ENCODE data around the gene VDAC1.
"Not testable (repeated sequence)": the region's sequence is repeated elsewhere in the genome, so short reads cannot be mapped to it uniquely, and the experiment has no call there.

VDAC1 gene

DNA sequence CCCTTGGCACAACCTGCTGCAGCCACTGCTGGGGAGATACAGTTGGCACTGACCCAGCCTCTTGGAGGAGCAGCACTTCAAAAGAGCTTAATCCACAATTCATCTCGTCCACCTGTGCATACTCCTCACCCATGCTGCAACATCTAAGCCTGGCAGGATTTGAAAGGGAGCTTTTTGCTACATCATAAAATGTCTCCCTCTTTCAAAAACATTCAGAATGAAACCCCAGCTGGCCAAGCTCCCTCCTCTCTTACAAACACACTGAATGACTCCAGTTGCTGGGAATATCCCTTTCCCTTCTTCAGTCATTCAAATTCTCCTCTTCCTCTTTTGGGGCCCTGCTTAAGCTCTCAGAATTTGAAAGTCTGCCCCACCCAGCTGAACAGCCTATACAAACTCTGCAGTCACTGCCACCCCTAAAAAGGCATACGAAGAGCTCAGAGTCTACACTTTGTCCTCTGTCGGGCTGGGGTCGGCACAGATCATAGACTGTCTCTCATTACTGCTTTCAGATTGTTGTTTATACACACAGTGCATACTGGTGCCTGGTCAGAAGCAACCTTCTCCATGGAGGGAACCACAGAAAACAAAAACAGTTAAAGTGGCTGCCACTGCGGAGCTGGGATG is 27.5 kb downstream of the VDAC1 start:
- Histone ChIP-seq H3K4ac (ENCODE audit: low read depth in 1 of 2, low read length in 2 of 2) (no peak overlapping the region), H3K14ac (ENCODE audit: low read length in 2 of 2) (no peak overlapping the region), H4K8ac (ENCODE audit: low read length) (no peak overlapping the region), H3K27me3 (ENCODE audit: control insufficient read depth in 1 of 2, insufficient read depth in 1 of 2, low read length in 2 of 2) (no peaks in the 10 kb centered on the region), H3K9ac (ENCODE audit: low read length) (peak overlapping the region; percentile 87), H2BK12ac (ENCODE audit: low read length in 2 of 2) (no peak overlapping the region), H3K18ac (ENCODE audit: low read depth in 1 of 2, low read length in 2 of 2) (no peak overlapping the region), H3K36me3 (ENCODE audit: control insufficient read depth in 1 of 2, insufficient read depth in 2 of 2, low read depth in 1 of 2, low read length in 2 of 2) (peaks cover 25 to 82% of the 10 kb centered on the region in 2 experiments), H3K9me3 (ENCODE audit: control insufficient read depth, low read length) (no peaks in the 10 kb centered on the region), H2AFZ (ENCODE audit: low read depth, low read length) (no peak overlapping the region), H3K27ac (ENCODE audit: low read length, poor library complexity, severe bottlenecking) (peak overlapping the region; percentile 69), H3K4me2 (ENCODE audit: low read length, poor library complexity, severe bottlenecking) (no peak overlapping the region), H2BK15ac (ENCODE audit: low read depth, poor library complexity, severe bottlenecking) (no peak overlapping the region), H2BK5ac (ENCODE audit: low read depth, low read length, poor library complexity, severe bottlenecking) (peak overlapping the region; percentile 15), H2AK5ac (ENCODE audit: low read length, severe bottlenecking) (peak overlapping the region; percentile 40), H3K23ac (ENCODE audit: low read length in 2 of 2) (no peak overlapping the region), H3K4me1 (ENCODE audit: control insufficient read depth, insufficient read depth, low read depth, low read length) (peaks cover 10% of the 10 kb centered on the region), H2BK120ac (ENCODE audit: low read depth, low read length) (no peak overlapping the region), H3K79me1 (replicated peaks; ENCODE audit: low read length, poor library complexity, severe bottlenecking) (peaks cover 10% of the 10 kb centered on the region), H4K91ac (ENCODE audit: low read length) (no peak overlapping the region), H3K4me3 (ENCODE audit: insufficient read depth in 1 of 2, low read depth in 1 of 2, low read length in 2 of 2) (no peak overlapping the region)
- WGBS: 92% methylated on average over 4 of the region's 5 CpGs
- DNase-seq: peak; percentile 46

DNA sequence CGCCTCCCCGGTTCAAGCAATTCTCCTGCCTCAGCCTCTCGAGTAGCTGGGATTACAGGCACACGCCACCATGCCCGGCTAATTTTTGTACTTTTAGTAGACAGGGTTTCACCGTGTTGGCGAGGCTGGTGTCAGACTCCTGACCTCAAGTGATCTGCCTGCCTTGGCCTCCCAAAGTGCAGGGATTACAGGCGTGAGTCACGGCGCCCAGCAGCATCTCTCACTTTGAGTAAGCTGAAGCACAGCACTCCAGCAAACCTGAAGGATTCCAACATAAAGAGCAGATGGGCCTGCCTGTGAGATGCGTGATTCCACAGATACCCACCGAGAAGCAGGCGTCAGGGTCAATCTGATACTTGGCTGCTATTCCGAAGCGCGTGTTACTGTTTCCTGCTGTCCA is 29.2 kb downstream of the VDAC1 start:
- not testable (repeated sequence) for H3K9me3 ChIP-seq (ENCODE audit: control insufficient read depth, low read length); H2AK5ac ChIP-seq (ENCODE audit: low read length, severe bottlenecking); H3K27ac ChIP-seq (ENCODE audit: low read length, poor library complexity, severe bottlenecking); H3K27me3 ChIP-seq (ENCODE audit: control insufficient read depth in 1 of 2, insufficient read depth in 1 of 2, low read length in 2 of 2); H2BK120ac ChIP-seq (ENCODE audit: low read depth, low read length); H3K23ac ChIP-seq (ENCODE audit: low read length in 2 of 2); DNase-seq; H3K4me2 ChIP-seq (ENCODE audit: low read length, poor library complexity, severe bottlenecking); H2BK12ac ChIP-seq (ENCODE audit: low read length in 2 of 2); H3K18ac ChIP-seq (ENCODE audit: low read depth in 1 of 2, low read length in 2 of 2); H3K4me3 ChIP-seq (ENCODE audit: insufficient read depth in 1 of 2, low read depth in 1 of 2, low read length in 2 of 2); H4K91ac ChIP-seq (ENCODE audit: low read length); H3K14ac ChIP-seq (ENCODE audit: low read length in 2 of 2); H2BK5ac ChIP-seq (ENCODE audit: low read depth, low read length, poor library complexity, severe bottlenecking); H3K4ac ChIP-seq (ENCODE audit: low read depth in 1 of 2, low read length in 2 of 2); H2AFZ ChIP-seq (ENCODE audit: low read depth, low read length); H3K9ac ChIP-seq (ENCODE audit: low read length); H2BK15ac ChIP-seq (ENCODE audit: low read depth, poor library complexity, severe bottlenecking)
- peaks cover 27 to 80% of the 10 kb centered on the region in 2 experiments for H3K36me3 ChIP-seq (ENCODE audit: control insufficient read depth in 1 of 2, insufficient read depth in 2 of 2, low read depth in 1 of 2, low read length in 2 of 2)
- H3K4me1 ChIP-seq (ENCODE audit: control insufficient read depth, insufficient read depth, low read depth, low read length): peaks cover 10% of the 10 kb centered on the region
- H4K8ac ChIP-seq (ENCODE audit: low read length): peak overlapping the region; percentile 59
- peaks cover 10% of the 10 kb centered on the region for H3K79me1 ChIP-seq (replicated peaks; ENCODE audit: low read length, poor library complexity, severe bottlenecking)
- WGBS: 98% methylated on average over 16 of the region's 16 CpGs

DNA sequence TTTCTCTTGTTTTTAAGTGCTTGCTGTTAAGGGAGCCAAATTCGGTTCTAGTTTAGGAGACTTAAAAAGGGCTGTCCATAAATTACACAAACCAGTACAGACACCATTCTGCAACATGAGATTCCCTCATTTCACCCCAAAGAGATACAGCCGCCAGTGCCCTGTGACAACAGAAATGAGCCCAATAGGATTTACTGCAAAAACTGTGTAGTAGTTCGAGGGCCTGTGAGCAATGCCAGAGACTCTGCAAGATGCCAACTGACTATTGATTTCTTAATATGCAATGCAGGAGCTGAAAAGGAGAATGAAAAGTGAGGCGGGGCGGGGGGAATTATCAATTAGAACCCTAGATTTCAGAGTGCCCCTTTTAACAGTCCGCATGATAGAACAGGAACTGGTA is 30.6 kb downstream of the VDAC1 start:
- H4K8ac ChIP-seq (ENCODE audit: low read length): no peak overlapping the region
- no peak overlapping the region for H2BK120ac ChIP-seq (ENCODE audit: low read depth, low read length)
- H2AFZ ChIP-seq (ENCODE audit: low read depth, low read length): no peak overlapping the region
- H3K4me1 ChIP-seq (ENCODE audit: control insufficient read depth, insufficient read depth, low read depth, low read length): peaks cover 13% of the 10 kb centered on the region
- no peak overlapping the region for H3K4me2 ChIP-seq (ENCODE audit: low read length, poor library complexity, severe bottlenecking)
- no peak overlapping the region for H3K4me3 ChIP-seq (ENCODE audit: insufficient read depth in 1 of 2, low read depth in 1 of 2, low read length in 2 of 2)
- no peak overlapping the region for H3K18ac ChIP-seq (ENCODE audit: low read depth in 1 of 2, low read length in 2 of 2)
- H3K27me3 ChIP-seq (ENCODE audit: control insufficient read depth in 1 of 2, insufficient read depth in 1 of 2, low read length in 2 of 2): no peaks in the 10 kb centered on the region
- no peak overlapping the region for H3K23ac ChIP-seq (ENCODE audit: low read length in 2 of 2)
- H2BK15ac ChIP-seq (ENCODE audit: low read depth, poor library complexity, severe bottlenecking): no peak overlapping the region
- DNase-seq: no peak
- no peak overlapping the region for H3K9ac ChIP-seq (ENCODE audit: low read length)
- no peak overlapping the region for H2BK12ac ChIP-seq (ENCODE audit: low read length in 2 of 2)
- H3K36me3 ChIP-seq (ENCODE audit: control insufficient read depth in 1 of 2, insufficient read depth in 2 of 2, low read depth in 1 of 2, low read length in 2 of 2): peaks cover 27 to 68% of the 10 kb centered on the region in 2 experiments
- H2AK5ac ChIP-seq (ENCODE audit: low read length, severe bottlenecking): no peak overlapping the region
- no peak overlapping the region for H3K4ac ChIP-seq (ENCODE audit: low read depth in 1 of 2, low read length in 2 of 2)
- H3K27ac ChIP-seq (ENCODE audit: low read length, poor library complexity, severe bottlenecking): no peak overlapping the region
- H4K91ac ChIP-seq (ENCODE audit: low read length): no peak overlapping the region
- no peaks in the 10 kb centered on the region for H3K9me3 ChIP-seq (ENCODE audit: control insufficient read depth, low read length)
- no peak overlapping the region for H3K14ac ChIP-seq (ENCODE audit: low read length in 2 of 2)
- no peak overlapping the region for H2BK5ac ChIP-seq (ENCODE audit: low read depth, low read length, poor library complexity, severe bottlenecking)
- 97% methylated on average over 6 of the region's 6 CpGs for WGBS
- peaks cover 10% of the 10 kb centered on the region for H3K79me1 ChIP-seq (replicated peaks; ENCODE audit: low read length, poor library complexity, severe bottlenecking)

DNA sequence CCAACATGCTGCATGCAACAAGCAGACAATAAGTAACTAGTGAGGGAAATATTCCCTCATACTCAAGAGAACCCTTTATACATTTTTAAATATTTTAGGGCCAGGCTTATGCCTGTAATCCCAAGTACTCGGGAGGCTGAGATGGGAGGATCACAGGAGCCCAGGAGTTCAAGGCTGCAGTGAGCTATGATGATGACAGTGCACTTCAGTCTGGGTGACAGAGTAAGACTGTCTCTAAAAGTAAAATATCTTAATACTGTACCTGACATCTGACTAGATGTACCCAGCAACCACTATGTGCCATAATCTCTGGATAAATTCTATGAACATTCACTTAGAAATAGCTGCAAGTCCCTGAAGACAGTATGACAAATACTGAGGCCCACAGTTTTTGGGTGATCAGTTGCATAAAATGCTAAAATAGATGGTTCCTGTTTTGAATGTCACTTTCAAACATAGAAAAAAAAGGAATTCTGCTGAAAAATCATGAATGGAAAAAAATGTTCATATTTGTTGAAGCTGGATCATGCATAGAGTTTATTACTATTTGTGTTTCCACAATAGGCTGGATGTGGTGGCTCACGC is 34.4 kb downstream of the VDAC1 start:
- H3K4me3 ChIP-seq (ENCODE audit: insufficient read depth in 1 of 2, low read depth in 1 of 2, low read length in 2 of 2): no peak overlapping the region

More for the DNA sequence above, 34.4 kb downstream of the VDAC1 start:
- WGBS: 89% methylated on average over 1 of the region's 2 CpGs
- no peak overlapping the region for H3K18ac ChIP-seq (ENCODE audit: low read depth in 1 of 2, low read length in 2 of 2)
- DNase-seq: no peak
- no peak overlapping the region for H2BK120ac ChIP-seq (ENCODE audit: low read depth, low read length)
- peaks cover 11% of the 10 kb centered on the region for H3K4me1 ChIP-seq (ENCODE audit: control insufficient read depth, insufficient read depth, low read depth, low read length)
- no peak overlapping the region for H3K4ac ChIP-seq (ENCODE audit: low read depth in 1 of 2, low read length in 2 of 2)
- no peaks in the 10 kb centered on the region for H3K27me3 ChIP-seq (ENCODE audit: control insufficient read depth in 1 of 2, insufficient read depth in 1 of 2, low read length in 2 of 2)
- no peak overlapping the region for H3K14ac ChIP-seq (ENCODE audit: low read length in 2 of 2)
- peaks cover 16 to 43% of the 10 kb centered on the region in 2 experiments for H3K36me3 ChIP-seq (ENCODE audit: control insufficient read depth in 1 of 2, insufficient read depth in 2 of 2, low read depth in 1 of 2, low read length in 2 of 2)
- H3K27ac ChIP-seq (ENCODE audit: low read length, poor library complexity, severe bottlenecking): peak overlapping the region; percentile 98
- H2BK5ac ChIP-seq (ENCODE audit: low read depth, low read length, poor library complexity, severe bottlenecking): peak overlapping the region; percentile 73
- peak overlapping the region; percentile 75 for H2AK5ac ChIP-seq (ENCODE audit: low read length, severe bottlenecking)
- no peak overlapping the region for H3K4me2 ChIP-seq (ENCODE audit: low read length, poor library complexity, severe bottlenecking)
- H4K8ac ChIP-seq (ENCODE audit: low read length): no peak overlapping the region
- H3K23ac ChIP-seq (ENCODE audit: low read length in 2 of 2): no peak overlapping the region
- H2BK12ac ChIP-seq (ENCODE audit: low read length in 2 of 2): no peak overlapping the region
- H3K9me3 ChIP-seq (ENCODE audit: control insufficient read depth, low read length): no peaks in the 10 kb centered on the region
- no peak overlapping the region for H2BK15ac ChIP-seq (ENCODE audit: low read depth, poor library complexity, severe bottlenecking)
- H2AFZ ChIP-seq (ENCODE audit: low read depth, low read length): no peak overlapping the region
- peaks cover 8% of the 10 kb centered on the region for H3K79me1 ChIP-seq (replicated peaks; ENCODE audit: low read length, poor library complexity, severe bottlenecking)
- H3K9ac ChIP-seq (ENCODE audit: low read length): peak overlapping the region; percentile 9
- no peak overlapping the region for H4K91ac ChIP-seq (ENCODE audit: low read length)

All from mesenchymal stem cell (in vitro differentiated cells and primary cell).